GM12872 (cell line): ENCODE measurements around the gene ZNF470.

Experiments used
- CTCF ChIP-seq: IDR thresholded peaks from 3 replicates; pipeline ENCODE4 v1.5.1; 2011; ENCODE audit warnings: low read depth, mild to moderate bottlenecking, low read length, moderate library complexity; ENCODE audit not compliant: insufficient read depth

The ZNF470 gene

DNA sequence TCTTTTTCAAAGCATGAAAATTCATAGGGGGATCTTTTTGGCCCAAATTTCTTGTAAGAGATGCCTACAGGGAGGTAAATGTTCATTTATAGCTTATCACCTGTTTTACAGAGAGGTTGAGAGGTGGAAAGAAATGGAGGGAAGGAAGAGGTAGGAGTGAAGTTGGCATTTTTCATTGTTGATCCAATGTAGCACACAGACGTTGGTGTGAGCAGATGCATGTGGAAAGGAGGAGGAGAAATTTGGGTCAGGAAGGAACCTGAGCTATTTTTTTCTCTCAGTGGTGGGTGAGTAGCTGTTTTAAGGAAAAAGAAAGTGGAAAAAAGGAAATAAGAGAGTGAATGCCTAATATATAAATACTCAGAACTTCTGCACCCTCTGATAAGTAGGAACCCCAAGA, 65.8 kb downstream of the ZNF470 start:
- TF ChIP-seq CTCF: no peak

DNA sequence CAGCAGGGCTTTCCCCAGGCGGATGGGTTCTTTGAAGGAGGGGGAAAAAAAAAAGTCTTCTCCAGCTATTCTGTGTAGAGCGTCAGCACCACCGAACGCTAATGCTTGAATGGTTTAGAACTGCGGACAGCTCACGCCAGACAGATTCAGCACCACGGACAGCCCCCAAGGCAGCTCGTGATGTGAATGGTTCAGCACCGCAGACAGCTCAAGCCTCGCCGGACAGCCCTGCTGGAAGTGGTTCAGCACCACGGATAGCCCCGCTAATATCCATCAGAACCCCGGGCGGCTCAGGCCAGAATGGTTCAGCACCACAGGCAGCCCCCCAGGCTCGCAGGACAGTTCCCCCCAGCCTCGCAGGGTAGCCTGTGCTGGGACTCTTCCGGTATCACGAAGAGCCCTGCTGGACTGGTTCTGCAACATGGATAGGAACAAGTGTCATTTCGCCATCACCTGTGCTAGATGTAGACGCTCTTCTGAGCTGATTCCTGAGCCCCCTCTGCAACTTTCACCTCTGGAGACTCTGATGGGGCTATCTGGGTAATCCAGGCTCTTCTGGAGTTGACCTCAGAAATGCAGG, 70.8 kb downstream of the ZNF470 start:
- TF ChIP-seq CTCF: no peak
